Measurements from ENCODE around the gene CYLC1. TPM values are rescaled to one million over a fixed set of nuclear protein-coding genes. Genes with fewer than 3 reads are reported as not detected.

Gene CYLC1, protein sequence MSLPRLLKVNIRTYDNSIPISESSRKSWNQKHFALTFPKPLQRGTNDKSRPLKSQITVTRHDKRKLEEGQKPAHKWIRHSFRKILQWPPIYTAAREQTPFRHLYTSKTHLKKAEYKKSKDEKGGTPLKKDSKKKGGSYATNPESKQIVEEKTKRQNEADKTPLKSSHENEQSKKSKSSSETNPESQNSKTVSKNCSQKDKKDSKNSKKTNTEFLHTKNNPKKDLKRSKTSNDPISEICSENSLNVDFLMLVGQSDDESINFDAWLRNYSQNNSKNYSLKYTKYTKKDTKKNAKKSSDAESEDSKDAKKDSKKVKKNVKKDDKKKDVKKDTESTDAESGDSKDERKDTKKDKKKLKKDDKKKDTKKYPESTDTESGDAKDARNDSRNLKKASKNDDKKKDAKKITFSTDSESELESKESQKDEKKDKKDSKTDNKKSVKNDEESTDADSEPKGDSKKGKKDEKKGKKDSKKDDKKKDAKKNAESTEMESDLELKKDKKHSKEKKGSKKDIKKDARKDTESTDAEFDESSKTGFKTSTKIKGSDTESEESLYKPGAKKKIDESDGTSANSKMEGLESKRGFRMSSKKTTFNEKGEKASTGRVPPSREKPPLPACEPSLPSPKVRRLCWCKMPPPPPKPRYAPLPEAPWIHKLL
- total RNA-seq, result not detected
- long read RNA-seq, result 0 reads

DNA sequence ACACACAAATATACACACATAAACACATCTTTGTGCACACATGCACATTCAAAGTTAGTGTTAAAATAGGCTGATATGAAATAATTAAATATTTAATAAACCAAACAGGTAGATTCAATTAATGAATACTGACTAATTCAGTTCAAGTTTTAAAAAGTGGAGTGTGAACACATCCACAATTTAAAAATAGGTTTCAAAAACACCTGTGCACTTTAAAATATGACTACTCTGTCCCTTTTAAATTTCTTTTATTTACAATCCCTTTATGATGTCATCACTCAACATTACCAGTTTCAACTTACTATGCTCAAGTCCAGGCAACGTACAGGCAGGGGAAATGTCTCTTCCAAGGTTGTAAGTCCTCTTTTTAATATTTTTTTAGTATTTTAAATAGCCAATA lies at the start of gene CYLC1:
TSS of gene CYLC1 (plus strand) at position 301 of the 400 bp plus-strand sequence. CDS start at position 338, 37 bp downstream.
- ATAC-seq (no peak), DNase-seq (no peak)
- intact Hi-C loops (cut with micrococcal nuclease), result no loop called here

DNA sequence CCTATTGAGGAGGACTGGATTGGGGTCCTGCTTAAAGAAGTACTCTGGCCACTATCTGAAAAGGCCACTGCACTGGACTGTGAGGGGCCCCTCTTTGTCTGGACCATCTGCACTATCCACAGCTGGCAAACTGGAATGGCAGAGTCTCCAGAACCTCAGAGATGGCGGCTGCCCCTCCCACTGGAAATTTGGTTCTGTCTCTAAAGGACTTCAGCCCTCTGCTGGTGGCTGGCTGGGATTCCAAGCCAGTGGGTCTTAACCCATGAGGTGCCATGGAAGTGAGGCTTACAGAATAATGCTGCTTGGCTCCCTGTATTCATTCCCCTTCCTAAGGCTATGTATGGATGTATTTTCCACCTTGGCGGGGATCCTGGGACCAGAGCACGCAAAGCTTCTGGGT lies 41.6 kb upstream of the CYLC1 start:
- DNase-seq (no peak), ATAC-seq (no peak)

DNA sequence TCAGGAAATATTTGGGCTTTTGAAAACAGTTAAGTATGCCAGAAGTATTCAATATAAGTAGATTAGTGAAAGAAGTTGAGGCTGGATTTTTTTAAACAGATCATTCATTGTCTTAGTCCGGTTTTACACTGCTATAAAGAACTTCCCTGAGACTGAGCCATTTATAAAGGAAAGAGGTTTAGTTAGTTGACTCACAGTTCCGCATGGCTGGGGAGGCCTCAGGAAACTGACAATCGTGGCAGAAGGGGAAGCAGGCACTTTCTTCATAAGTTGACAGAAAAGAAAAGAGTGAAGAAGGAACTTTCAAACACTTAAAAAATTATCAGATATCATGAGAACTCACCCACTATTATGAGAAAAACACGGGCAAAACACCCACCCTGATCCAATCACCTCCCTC lies 31.1 kb upstream of the CYLC1 start:
- DNase-seq, result no peak
- intact Hi-C loops (cut with micrococcal nuclease), result no loop called here
- no peak for ATAC-seq

More for the DNA sequence above, 41.6 kb upstream of the CYLC1 start:
- intact Hi-C loops (cut with micrococcal nuclease), result no loop called here

DNA sequence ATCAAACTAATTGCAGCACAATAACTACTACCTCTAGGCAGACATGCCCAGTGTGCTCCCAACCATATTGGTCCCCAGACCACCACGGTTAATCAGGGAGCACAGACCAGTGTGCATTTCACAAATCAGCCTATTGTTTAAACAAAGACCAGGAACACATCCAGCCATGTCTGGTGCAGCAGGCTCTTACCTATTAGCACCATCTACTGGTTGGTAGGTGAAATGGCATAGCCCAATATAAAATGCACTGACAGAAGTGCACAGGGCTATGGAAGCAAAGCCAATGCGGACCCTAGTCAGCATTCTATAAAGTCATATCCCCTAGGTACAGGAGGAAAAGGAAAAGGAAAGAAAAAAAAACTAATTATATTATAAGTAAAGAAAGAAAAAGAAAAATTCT lies 15.5 kb upstream of the CYLC1 start:
- ATAC-seq, result no peak
- no peak for DNase-seq
- intact Hi-C loops (cut with micrococcal nuclease), result no loop called here

DNA sequence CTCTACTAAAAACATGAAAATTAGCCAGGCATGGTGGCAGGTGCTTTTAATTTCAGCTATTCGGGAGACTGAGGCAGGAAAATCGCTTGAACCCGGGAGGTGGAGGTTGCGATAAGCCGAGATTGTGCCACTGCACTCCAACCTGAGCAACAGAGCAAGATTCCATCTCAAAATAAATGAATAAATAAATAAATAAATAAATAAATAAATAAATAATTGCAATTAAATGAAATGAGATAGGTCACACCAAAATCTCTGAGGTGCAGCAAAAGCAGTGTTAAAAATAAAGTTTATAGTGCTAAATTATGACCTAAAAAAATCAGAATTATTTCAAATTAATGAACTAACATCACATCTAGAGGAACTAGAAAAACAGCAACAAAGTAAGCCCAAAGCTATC lies 13.6 kb upstream of the CYLC1 start:
- ATAC-seq, result no peak

DNA sequence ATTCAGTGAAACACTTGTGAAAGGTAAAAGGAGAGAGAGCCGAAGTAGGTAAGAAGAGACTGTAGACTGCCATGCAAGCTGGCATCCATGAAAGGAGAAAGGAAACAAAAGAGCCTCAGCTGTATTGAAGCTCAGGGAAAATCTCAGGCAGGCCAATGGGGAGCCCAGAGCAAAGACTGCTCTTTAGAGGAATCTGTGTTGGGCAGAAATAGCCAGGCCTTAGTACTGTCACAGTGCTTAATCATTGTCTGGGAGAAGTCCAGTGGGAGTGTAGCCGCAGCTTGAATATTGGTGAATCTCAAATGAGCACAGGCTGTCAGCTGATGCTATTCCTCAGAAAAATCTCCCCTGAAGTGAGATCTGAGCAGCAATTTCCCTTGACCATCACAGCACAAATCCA lies 27.6 kb downstream of the CYLC1 start:
- ATAC-seq (no peak), DNase-seq (no peak)
- intact Hi-C loops (cut with micrococcal nuclease), result no loop called here

More for the DNA sequence above, 13.6 kb upstream of the CYLC1 start:
- no peak for DNase-seq
- intact Hi-C loops (cut with micrococcal nuclease), result no loop called here

DNA sequence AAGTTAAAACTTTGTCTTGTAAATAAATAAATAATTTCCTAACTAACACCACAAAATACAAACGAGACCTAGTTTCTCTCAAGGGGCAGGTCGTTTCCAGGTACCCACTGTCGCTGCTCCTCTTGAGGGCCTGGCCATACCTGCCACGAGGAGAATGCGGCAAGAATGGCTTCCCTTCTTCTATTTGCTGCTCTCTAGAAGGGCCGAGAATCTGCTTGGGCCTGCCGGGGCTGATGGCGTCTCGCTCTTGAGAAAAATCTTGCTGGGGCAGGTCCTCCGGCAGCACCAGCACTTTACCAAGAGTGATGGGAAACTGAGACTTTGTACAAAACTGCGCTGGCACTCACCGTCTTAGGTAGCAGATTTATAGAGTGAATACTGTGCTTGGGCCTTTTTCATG lies 31.5 kb downstream of the CYLC1 start:
- DNase-seq (no peak), ATAC-seq (no peak)
- intact Hi-C loops (cut with micrococcal nuclease), result no loop called here

DNA sequence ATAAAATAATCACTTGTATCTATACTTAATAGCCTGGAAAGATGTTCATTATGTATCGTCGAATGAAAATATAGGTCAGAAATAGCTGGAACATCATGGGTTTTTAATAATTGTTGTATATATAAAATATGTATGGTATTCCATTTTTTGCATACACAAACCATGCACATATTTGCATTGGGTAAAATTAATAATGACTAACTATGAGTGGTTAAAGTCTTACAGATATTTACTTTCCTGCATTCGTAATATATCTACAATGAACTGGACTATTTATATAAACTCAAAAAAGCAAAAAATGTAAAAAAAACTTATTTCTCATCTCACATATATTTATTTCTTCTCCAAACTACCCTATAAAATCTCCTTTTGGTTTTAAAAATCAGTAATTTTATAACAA lies 46.0 kb downstream of the CYLC1 start:
- no peak for ATAC-seq
- intact Hi-C loops (cut with micrococcal nuclease), result no loop called here

DNA sequence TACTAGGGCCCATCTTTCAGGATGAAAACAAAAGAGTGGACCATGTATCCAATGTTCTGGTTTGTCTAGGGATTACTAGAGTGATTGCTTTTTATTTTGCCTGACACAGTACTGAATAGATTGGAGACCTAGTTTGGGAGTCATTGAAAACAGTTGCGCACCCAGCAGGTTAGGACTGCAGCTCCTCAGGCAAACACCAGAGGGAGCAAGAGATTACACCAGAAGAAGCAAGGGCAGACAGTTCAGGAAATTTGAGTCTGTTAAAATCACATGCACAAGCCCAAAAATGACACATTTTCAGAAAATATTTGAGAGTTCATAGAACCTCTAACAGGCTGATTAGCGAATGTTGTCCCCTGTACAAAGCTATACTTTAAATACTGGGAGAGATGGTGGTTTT lies 55.6 kb downstream of the CYLC1 start:
- DNase-seq (no peak), ATAC-seq (no peak)
- intact Hi-C loops (cut with micrococcal nuclease), result no loop called here

More for the DNA sequence above, 46.0 kb downstream of the CYLC1 start:
- DNase-seq, result no peak

DNA sequence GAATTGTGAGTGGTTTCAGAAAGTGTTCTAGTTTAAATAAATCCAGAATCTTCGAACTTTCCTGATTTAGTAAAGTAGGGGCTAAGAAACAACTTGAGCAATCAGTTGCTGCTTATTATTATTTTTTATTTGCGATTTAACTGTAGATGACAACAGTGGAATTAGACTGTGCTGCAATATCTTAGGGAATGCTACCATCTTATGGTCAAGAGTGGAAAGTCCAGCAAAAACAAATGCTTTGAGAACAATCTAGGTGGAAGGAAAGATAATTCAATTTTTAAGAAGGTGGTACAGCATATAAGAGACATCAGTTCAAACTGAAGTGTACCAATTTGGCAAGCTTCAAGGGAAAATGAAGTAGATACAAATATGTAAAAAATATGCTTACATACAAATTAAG lies 73.3 kb downstream of the CYLC1 start:
- intact Hi-C loops (cut with micrococcal nuclease), result no loop called here
- DNase-seq (no peak), ATAC-seq (no peak)
